ENCODE results near the gene LURAP1L. TPM values are rescaled to one million over a fixed set of nuclear protein-coding genes. Genes with fewer than 3 reads are reported as not detected.

LURAP1L gene
- polyA plus RNA-seq, 2 of the 4 experiments (the other 2 are of a cell fraction) = 24.4 to 61.4 TPM

DNA sequence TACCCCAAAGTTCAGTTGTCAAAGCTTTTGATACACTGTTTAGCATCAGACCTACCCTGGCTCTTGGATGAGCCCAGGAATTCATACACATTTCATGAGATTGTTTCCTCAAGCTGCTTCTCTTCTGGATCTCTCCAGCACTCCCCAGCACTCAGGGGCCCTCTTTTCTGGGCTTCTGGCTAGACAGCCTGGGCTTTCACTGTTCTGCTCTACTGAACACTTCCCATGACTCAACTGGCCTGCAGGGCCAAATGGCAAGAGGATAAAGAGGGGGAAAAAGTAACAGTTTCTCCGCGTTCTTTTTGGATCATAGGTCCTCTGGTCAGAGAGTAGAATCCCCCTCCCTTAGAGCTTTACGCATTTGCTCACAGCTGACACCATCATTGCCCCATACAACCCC, 20.9 kb upstream of the LURAP1L start:
- ChIA-PET CTCF (interaction anchor here (0.6 to 1.2 kb wide), 5 partner anchors 19 to 1603 kb away, joined by 3 to 4 read pairs (median 3); no protein-coding TSS in a partner anchor), POLR2A (no interaction called here)
- DNase-seq (ENCODE audit: low read depth in 1 of 2, low spot score in 1 of 2) = no peak
- WGBS (ENCODE audit: missing lambda C conversion rate) = 91% methylated on average over 3 of the region's 3 CpGs
- no peak overlapping the region for H3K4me3 ChIP-seq
- H3K4me2 ChIP-seq = no peak overlapping the region
- FAIRE-seq = no peak
- TF ChIP-seq NPAS2 (CRISPR knock-in tag; IDR thresholded peaks at IDR 0.05; ENCODE audit: borderline replicate concordance) (no peak), SREBF2 (IDR thresholded peaks at IDR 0.05) (no peak), KDM1A (IDR thresholded peaks at IDR 0.05; ENCODE audit: low read depth) (no peak), CHD2 (IDR thresholded peaks at IDR 0.05; ENCODE audit: low read length, partially characterized antibody) (no peak), TFCP2L1 (CRISPR knock-in tag; IDR thresholded peaks at IDR 0.05) (no peak), NR3C1 (IDR thresholded peaks at IDR 0.05) (no peak), KDM5A (IDR thresholded peaks at IDR 0.05) (no peak), CEBPB (IDR thresholded peaks at IDR 0.05) (no peak), SMC3 (IDR thresholded peaks at IDR 0.05) (no peak), EP300 (IDR thresholded peaks at IDR 0.05) (no peak), CBX8 (IDR thresholded peaks at IDR 0.05) (no peak)
- TF ChIP-seq, protein P1, sequence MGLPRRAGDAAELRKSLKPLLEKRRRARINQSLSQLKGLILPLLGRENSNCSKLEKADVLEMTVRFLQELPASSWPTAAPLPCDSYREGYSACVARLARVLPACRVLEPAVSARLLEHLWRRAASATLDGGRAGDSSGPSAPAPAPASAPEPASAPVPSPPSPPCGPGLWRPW (IDR thresholded peaks at IDR 0.05) = no peak
- TF ChIP-seq, protein P2, sequence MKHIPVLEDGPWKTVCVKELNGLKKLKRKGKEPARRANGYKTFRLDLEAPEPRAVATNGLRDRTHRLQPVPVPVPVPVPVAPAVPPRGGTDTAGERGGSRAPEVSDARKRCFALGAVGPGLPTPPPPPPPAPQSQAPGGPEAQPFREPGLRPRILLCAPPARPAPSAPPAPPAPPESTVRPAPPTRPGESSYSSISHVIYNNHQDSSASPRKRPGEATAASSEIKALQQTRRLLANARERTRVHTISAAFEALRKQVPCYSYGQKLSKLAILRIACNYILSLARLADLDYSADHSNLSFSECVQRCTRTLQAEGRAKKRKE (CRISPR knock-in tag; IDR thresholded peaks at IDR 0.05; ENCODE audit: low read depth) = no peak
- TF ChIP-seq, protein P3, sequence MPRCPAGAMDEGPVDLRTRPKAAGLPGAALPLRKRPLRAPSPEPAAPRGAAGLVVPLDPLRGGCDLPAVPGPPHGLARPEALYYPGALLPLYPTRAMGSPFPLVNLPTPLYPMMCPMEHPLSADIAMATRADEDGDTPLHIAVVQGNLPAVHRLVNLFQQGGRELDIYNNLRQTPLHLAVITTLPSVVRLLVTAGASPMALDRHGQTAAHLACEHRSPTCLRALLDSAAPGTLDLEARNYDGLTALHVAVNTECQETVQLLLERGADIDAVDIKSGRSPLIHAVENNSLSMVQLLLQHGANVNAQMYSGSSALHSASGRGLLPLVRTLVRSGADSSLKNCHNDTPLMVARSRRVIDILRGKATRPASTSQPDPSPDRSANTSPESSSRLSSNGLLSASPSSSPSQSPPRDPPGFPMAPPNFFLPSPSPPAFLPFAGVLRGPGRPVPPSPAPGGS (IDR thresholded peaks at IDR 0.05) = no peak
- TF ChIP-seq, protein P4, sequence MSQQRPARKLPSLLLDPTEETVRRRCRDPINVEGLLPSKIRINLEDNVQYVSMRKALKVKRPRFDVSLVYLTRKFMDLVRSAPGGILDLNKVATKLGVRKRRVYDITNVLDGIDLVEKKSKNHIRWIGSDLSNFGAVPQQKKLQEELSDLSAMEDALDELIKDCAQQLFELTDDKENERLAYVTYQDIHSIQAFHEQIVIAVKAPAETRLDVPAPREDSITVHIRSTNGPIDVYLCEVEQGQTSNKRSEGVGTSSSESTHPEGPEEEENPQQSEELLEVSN (IDR thresholded peaks at IDR 0.05; ENCODE audit: borderline replicate concordance, low read depth) = no peak
- TF ChIP-seq, protein P5, sequence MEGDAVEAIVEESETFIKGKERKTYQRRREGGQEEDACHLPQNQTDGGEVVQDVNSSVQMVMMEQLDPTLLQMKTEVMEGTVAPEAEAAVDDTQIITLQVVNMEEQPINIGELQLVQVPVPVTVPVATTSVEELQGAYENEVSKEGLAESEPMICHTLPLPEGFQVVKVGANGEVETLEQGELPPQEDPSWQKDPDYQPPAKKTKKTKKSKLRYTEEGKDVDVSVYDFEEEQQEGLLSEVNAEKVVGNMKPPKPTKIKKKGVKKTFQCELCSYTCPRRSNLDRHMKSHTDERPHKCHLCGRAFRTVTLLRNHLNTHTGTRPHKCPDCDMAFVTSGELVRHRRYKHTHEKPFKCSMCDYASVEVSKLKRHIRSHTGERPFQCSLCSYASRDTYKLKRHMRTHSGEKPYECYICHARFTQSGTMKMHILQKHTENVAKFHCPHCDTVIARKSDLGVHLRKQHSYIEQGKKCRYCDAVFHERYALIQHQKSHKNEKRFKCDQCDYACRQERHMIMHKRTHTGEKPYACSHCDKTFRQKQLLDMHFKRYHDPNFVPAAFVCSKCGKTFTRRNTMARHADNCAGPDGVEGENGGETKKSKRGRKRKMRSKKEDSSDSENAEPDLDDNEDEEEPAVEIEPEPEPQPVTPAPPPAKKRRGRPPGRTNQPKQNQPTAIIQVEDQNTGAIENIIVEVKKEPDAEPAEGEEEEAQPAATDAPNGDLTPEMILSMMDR (IDR thresholded peaks at IDR 0.05) = no peak
- TF ChIP-seq, protein P6, sequence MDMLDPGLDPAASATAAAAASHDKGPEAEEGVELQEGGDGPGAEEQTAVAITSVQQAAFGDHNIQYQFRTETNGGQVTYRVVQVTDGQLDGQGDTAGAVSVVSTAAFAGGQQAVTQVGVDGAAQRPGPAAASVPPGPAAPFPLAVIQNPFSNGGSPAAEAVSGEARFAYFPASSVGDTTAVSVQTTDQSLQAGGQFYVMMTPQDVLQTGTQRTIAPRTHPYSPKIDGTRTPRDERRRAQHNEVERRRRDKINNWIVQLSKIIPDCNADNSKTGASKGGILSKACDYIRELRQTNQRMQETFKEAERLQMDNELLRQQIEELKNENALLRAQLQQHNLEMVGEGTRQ (IDR thresholded peaks at IDR 0.05) = no peak
- H3K27ac ChIP-seq = no peak overlapping the region
- H3K4me1 ChIP-seq = no peaks in the 10 kb centered on the region
- no peaks in the 10 kb centered on the region for H3K9me3 ChIP-seq
- no peak for ATAC-seq

DNA sequence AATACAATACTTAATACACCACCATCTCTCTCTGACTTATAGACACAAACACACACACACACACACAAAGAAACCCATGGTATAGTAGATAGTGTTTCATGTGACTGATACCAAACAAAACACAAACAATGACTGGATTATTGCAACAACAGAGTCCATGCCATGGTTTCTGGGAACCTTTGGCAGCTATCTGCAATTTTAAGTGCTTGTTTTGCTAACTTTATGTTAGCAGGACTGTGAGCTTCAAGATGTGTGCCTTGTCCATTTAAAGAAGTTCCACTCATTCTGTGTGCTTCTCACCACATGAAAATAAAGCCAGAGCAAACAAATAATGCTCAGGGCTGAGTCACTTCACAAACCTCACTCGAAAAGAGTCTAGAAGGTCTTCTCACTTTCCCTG, 15.1 kb upstream of the LURAP1L start:
- peak; percentile 81 for FAIRE-seq
- peak overlapping the region; percentile 29 for H3K4me2 ChIP-seq

More for the DNA sequence above, 15.1 kb upstream of the LURAP1L start:
- ChIA-PET POLR2A (interaction anchor here (1.0 kb wide), 1 partner anchor 25 kb away, joined by 3 read pairs; no protein-coding TSS in a partner anchor), CTCF (interaction anchor here (1.0 to 1.8 kb wide), 4 partner anchors 10 to 125 kb away, joined by 3 to 8 read pairs (median 6); no protein-coding TSS in a partner anchor)
- H3K27ac ChIP-seq = peak overlapping the region in 1 of 2 experiments; percentile 7; a peak in 2 of 6 replicates
- DNase-seq (ENCODE audit: low read depth in 1 of 2, low spot score in 1 of 2) (no peak), ATAC-seq (peak in 1 of 2 experiments; percentile 51; a peak in 2 of 6 replicates)
- no peak overlapping the region for H3K4me3 ChIP-seq
- WGBS (ENCODE audit: missing lambda C conversion rate) = 4% methylated on average over 1 of the region's 1 CpG
- H3K9me3 ChIP-seq = no peaks in the 10 kb centered on the region
- no peak for TF ChIP-seq FOSL2 (IDR thresholded peaks at IDR 0.05)
- TF ChIP-seq FOSL2 (CRISPR knock-in tag; IDR thresholded peaks at IDR 0.05) = no peak
- TF ChIP-seq CHD2 (IDR thresholded peaks at IDR 0.05; ENCODE audit: low read length, partially characterized antibody) = no peak
- TF ChIP-seq HEYL (CRISPR knock-in tag; IDR thresholded peaks at IDR 0.05) = no peak
- no peak for TF ChIP-seq NPAS2 (CRISPR knock-in tag; IDR thresholded peaks at IDR 0.05; ENCODE audit: borderline replicate concordance)
- TF ChIP-seq POLR2AphosphoS2 (conservative IDR thresholded peaks at IDR 0.05; ENCODE audit: low read length) = no peak
- TF ChIP-seq POLR2A (IDR thresholded peaks at IDR 0.05; ENCODE audit: low read length) = no peak
- no peak for TF ChIP-seq JUN (IDR thresholded peaks at IDR 0.05)
- TF ChIP-seq, protein P7, sequence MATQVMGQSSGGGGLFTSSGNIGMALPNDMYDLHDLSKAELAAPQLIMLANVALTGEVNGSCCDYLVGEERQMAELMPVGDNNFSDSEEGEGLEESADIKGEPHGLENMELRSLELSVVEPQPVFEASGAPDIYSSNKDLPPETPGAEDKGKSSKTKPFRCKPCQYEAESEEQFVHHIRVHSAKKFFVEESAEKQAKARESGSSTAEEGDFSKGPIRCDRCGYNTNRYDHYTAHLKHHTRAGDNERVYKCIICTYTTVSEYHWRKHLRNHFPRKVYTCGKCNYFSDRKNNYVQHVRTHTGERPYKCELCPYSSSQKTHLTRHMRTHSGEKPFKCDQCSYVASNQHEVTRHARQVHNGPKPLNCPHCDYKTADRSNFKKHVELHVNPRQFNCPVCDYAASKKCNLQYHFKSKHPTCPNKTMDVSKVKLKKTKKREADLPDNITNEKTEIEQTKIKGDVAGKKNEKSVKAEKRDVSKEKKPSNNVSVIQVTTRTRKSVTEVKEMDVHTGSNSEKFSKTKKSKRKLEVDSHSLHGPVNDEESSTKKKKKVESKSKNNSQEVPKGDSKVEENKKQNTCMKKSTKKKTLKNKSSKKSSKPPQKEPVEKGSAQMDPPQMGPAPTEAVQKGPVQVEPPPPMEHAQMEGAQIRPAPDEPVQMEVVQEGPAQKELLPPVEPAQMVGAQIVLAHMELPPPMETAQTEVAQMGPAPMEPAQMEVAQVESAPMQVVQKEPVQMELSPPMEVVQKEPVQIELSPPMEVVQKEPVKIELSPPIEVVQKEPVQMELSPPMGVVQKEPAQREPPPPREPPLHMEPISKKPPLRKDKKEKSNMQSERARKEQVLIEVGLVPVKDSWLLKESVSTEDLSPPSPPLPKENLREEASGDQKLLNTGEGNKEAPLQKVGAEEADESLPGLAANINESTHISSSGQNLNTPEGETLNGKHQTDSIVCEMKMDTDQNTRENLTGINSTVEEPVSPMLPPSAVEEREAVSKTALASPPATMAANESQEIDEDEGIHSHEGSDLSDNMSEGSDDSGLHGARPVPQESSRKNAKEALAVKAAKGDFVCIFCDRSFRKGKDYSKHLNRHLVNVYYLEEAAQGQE (IDR thresholded peaks at IDR 0.05) = no peak
- TF ChIP-seq CHD4 (IDR thresholded peaks at IDR 0.05; ENCODE audit: borderline replicate concordance) = no peak
- TF ChIP-seq ESRRA (IDR thresholded peaks at IDR 0.05; ENCODE audit: borderline replicate concordance, low read length) = no peak
- TF ChIP-seq RCOR1 (IDR thresholded peaks at IDR 0.05; ENCODE audit: low read depth, low read length) = no peak
- TF ChIP-seq, protein P4 (IDR thresholded peaks at IDR 0.05; ENCODE audit: borderline replicate concordance, low read depth) = no peak
- no peak for TF ChIP-seq ZSCAN20 (CRISPR knock-in tag; IDR thresholded peaks at IDR 0.05)
- no peak for TF ChIP-seq HDAC2 (IDR thresholded peaks at IDR 0.05)
- TF ChIP-seq MAFK (IDR thresholded peaks at IDR 0.05; ENCODE audit: partially characterized antibody) = no peak
- H3K4me1 ChIP-seq = peaks cover 33% of the 10 kb centered on the region
